C4-2B (cell line): ENCODE results near the gene ORC2.

ENCODE experiments used
- CTCF ChIP-seq: fragments of 450-650 bp; conservative IDR thresholded peaks from 2 replicates; pipeline ENCODE4 v1.5.1; 2017; ENCODE audit warnings: mild to moderate bottlenecking
- ZFX ChIP-seq: fragments of 450-650 bp; IDR thresholded peaks from 2 replicates; pipeline ENCODE4 v1.6.1; 2017

GRCh38 chr2:201007584-201007998 lies 44.1 kb upstream of the ORC2 start:
- TF ChIP-seq CTCF, result no peak
- no peak for TF ChIP-seq ZFX
